IgD-negative memory B cell (primary cell): Measurements from ENCODE around the gene PRSS3. TPM values are rescaled to one million over a fixed set of nuclear protein-coding genes. Genes with fewer than 3 reads are reported as not detected.
"Not testable (repeated sequence)": the region's sequence is repeated elsewhere in the genome, so short reads cannot be mapped to it uniquely, and the experiment has no call there.

ENCODE experiments used
- H3K27ac Mint-ChIP-seq, 3 donors: one replicate each; pipeline ENCODE4 v1.8.0; 2020 to 2022; ENCODE audit warnings: mild to moderate bottlenecking in 3 of 3, mixed read lengths in 3 of 3, moderate library complexity in 1 of 3
- H3K27me3 Mint-ChIP-seq: one replicate; pipeline ENCODE4 v1.8.0; 2021; ENCODE audit warnings: mixed read lengths
- H3K36me3 Mint-ChIP-seq: one replicate; pipeline ENCODE4 v1.8.0; 2020; ENCODE audit warnings: mild to moderate bottlenecking, mixed read lengths
- H3K4me1 Mint-ChIP-seq, 3 donors: one replicate each; pipeline ENCODE4 v1.8.0; 2020 to 2022; ENCODE audit warnings: mixed read lengths in 3 of 3, mild to moderate bottlenecking in 1 of 3
- H3K4me3 Mint-ChIP-seq, 4 donors: one replicate each; pipeline ENCODE4 v1.8.0; 2020 to 2022; ENCODE audit warnings: mild to moderate bottlenecking in 4 of 4, mixed read lengths in 4 of 4, moderate library complexity in 3 of 4
- H3K9me3 Mint-ChIP-seq, 3 donors: one replicate each; pipeline ENCODE4 v1.8.0; 2020 to 2021; ENCODE audit warnings: mixed read lengths in 3 of 3, mild to moderate bottlenecking in 1 of 3
- polyA plus RNA-seq: library from polyadenylated mRNA; unstranded; fragments of 300-500 nt; fragmentation: Illumina TruSeq; gene quantifications from one replicate; pipeline ENCODE4 v1.2.3, GENCODE V29; 2021

The PRSS3 gene
- polyA plus RNA-seq, 1 donor from 2014 or later = not detected

GRCh38 chr9:33798545-33798944 is 3.2 kb downstream of the PRSS3 start:
- Mint-ChIP-seq H3K9me3 (peaks cover 0 to 1% (median 0%) of the 10 kb centered on the region in 3 donors), H3K36me3 (peaks cover 2% of the 10 kb centered on the region), H3K4me1 (no peaks in the 10 kb centered on the region), H3K27ac (no peak overlapping the region), H3K27me3 (peaks cover 15% of the 10 kb centered on the region), H3K4me3 (no peak overlapping the region)

- no peaks in the 10 kb centered on the region for H3K36me3 Mint-ChIP-seq
- H3K4me3 Mint-ChIP-seq = no peak overlapping the region
- H3K9me3 Mint-ChIP-seq = peaks cover 0 to 1% (median 0%) of the 10 kb centered on the region in 3 donors
- H3K27ac Mint-ChIP-seq = peak overlapping the region in 1 of 3 donors; percentile 11
- H3K27me3 Mint-ChIP-seq = peaks cover 12% of the 10 kb centered on the region
- no peaks in the 10 kb centered on the region for H3K4me1 Mint-ChIP-seq
These were observed 4.8 kb downstream of the PRSS3 start for GRCh38 chr9:33799928-33800704.

- H3K4me3 Mint-ChIP-seq = no peak overlapping the region
- H3K4me1 Mint-ChIP-seq = no peaks in the 10 kb centered on the region
- H3K27ac Mint-ChIP-seq = no peak overlapping the region
- H3K9me3 Mint-ChIP-seq = peaks cover 0 to 1% (median 0%) of the 10 kb centered on the region in 3 donors
- peaks cover 12% of the 10 kb centered on the region for H3K27me3 Mint-ChIP-seq
- H3K36me3 Mint-ChIP-seq = no peaks in the 10 kb centered on the region
These were observed 5.5 kb downstream of the PRSS3 start for GRCh38 chr9:33800886-33801285.

- not testable (repeated sequence) for H3K4me3 Mint-ChIP-seq, H3K4me1 Mint-ChIP-seq, H3K27ac Mint-ChIP-seq, H3K36me3 Mint-ChIP-seq, H3K27me3 Mint-ChIP-seq, H3K9me3 Mint-ChIP-seq
These were observed 6.7 kb downstream of the PRSS3 start for GRCh38 chr9:33801943-33802500.

- not testable (repeated sequence) for H3K27me3 Mint-ChIP-seq, H3K4me3 Mint-ChIP-seq, H3K36me3 Mint-ChIP-seq, H3K27ac Mint-ChIP-seq, H3K4me1 Mint-ChIP-seq, H3K9me3 Mint-ChIP-seq
These were observed 8.8 kb downstream of the PRSS3 start for GRCh38 chr9:33804196-33804595.

GRCh38 chr9:33807156-33807555 is 11.8 kb downstream of the PRSS3 start:
- not testable (repeated sequence) for H3K9me3 Mint-ChIP-seq, H3K4me1 Mint-ChIP-seq, H3K27me3 Mint-ChIP-seq, H3K36me3 Mint-ChIP-seq, H3K4me3 Mint-ChIP-seq, H3K27ac Mint-ChIP-seq

GRCh38 chr9:33808979-33809322 is 13.6 kb downstream of the PRSS3 start:
- H3K4me3 Mint-ChIP-seq, H3K27ac Mint-ChIP-seq, H3K36me3 Mint-ChIP-seq, H3K27me3 Mint-ChIP-seq, H3K9me3 Mint-ChIP-seq: not testable (repeated sequence)
- peaks cover 4 to 14% (median 7%) of the 10 kb centered on the region in 3 donors for H3K4me1 Mint-ChIP-seq

GRCh38 chr9:33809506-33809905 is 14.1 kb downstream of the PRSS3 start:
- Mint-ChIP-seq H3K9me3 (no peaks in the 10 kb centered on the region), H3K27ac (no peak overlapping the region), H3K36me3 (no peaks in the 10 kb centered on the region), H3K4me3 (no peak overlapping the region), H3K27me3 (peaks cover 4% of the 10 kb centered on the region), H3K4me1 (peaks cover 5 to 16% (median 13%) of the 10 kb centered on the region in 3 donors)

- H3K27ac Mint-ChIP-seq = peak overlapping the region; percentile 98 to 99 (median 99)
- no peaks in the 10 kb centered on the region for H3K36me3 Mint-ChIP-seq
- H3K27me3 Mint-ChIP-seq = peaks cover 1% of the 10 kb centered on the region
- peaks cover 25 to 38% (median 35%) of the 10 kb centered on the region in 3 donors for H3K4me1 Mint-ChIP-seq
- peak overlapping the region in 3 of 4 donors; percentile 9 to 95 (median 26) for H3K4me3 Mint-ChIP-seq
- no peaks in the 10 kb centered on the region for H3K9me3 Mint-ChIP-seq
These were observed 18.6 kb downstream of the PRSS3 start for GRCh38 chr9:33813712-33814641.

GRCh38 chr9:33815781-33816180 is 20.4 kb downstream of the PRSS3 start:
- peak overlapping the region; percentile 98 to 99 (median 99) for H3K27ac Mint-ChIP-seq
- peaks cover 1% of the 10 kb centered on the region for H3K27me3 Mint-ChIP-seq
- peaks cover 39 to 53% (median 46%) of the 10 kb centered on the region in 3 donors for H3K4me1 Mint-ChIP-seq
- peak overlapping the region in 3 of 4 donors; percentile 84 to 97 (median 95) for H3K4me3 Mint-ChIP-seq
- H3K9me3 Mint-ChIP-seq = no peaks in the 10 kb centered on the region
- H3K36me3 Mint-ChIP-seq = no peaks in the 10 kb centered on the region

- H3K27me3 Mint-ChIP-seq = peaks cover 1% of the 10 kb centered on the region
- H3K27ac Mint-ChIP-seq = peak within 1 kb of the TSS; percentile 98 to 99 (median 99)
- H3K4me3 Mint-ChIP-seq = peak within 1 kb of the TSS; percentile 92 to 97 (median 96)
- peaks cover 40 to 56% (median 50%) of the 10 kb centered on the region in 3 donors for H3K4me1 Mint-ChIP-seq
- no peaks in the 10 kb centered on the region for H3K36me3 Mint-ChIP-seq
- no peaks in the 10 kb centered on the region for H3K9me3 Mint-ChIP-seq
These were observed 21.2 kb downstream of the PRSS3 start, which contains the start of gene UBE2R2 for GRCh38 chr9:33816327-33817252. Gene UBE2R2, plus strand, starts transcription at chr9:33817160. Its CDS starts 598 bp downstream, at chr9:33817758.

GRCh38 chr9:33817327-33818166 is 22.2 kb downstream of the PRSS3 start:
- Mint-ChIP-seq H3K4me3 (peak overlapping the region; percentile 92 to 97 (median 93)), H3K36me3 (no peaks in the 10 kb centered on the region), H3K9me3 (no peaks in the 10 kb centered on the region), H3K27ac (peak overlapping the region in 2 of 3 donors; percentile 37 to 88), H3K4me1 (peaks cover 40 to 50% (median 48%) of the 10 kb centered on the region in 3 donors), H3K27me3 (peaks cover 1% of the 10 kb centered on the region)

- H3K4me3 Mint-ChIP-seq = peak overlapping the region; percentile 90 to 94 (median 93)
- peak overlapping the region; percentile 88 to 97 (median 93) for H3K27ac Mint-ChIP-seq
- no peaks in the 10 kb centered on the region for H3K36me3 Mint-ChIP-seq
- peaks cover 40 to 50% (median 48%) of the 10 kb centered on the region in 3 donors for H3K4me1 Mint-ChIP-seq
- H3K27me3 Mint-ChIP-seq = peaks cover 1% of the 10 kb centered on the region
- no peaks in the 10 kb centered on the region for H3K9me3 Mint-ChIP-seq
These were observed 22.9 kb downstream of the PRSS3 start for GRCh38 chr9:33818167-33818846.
